NCI-H187 (cell line): ENCODE results near the gene WSB2.
"Not testable (repeated sequence)": the region's sequence is repeated elsewhere in the genome, so short reads cannot be mapped to it uniquely, and the experiment has no call there.

ENCODE experiments used
- DNase-seq, 2 experiments: peaks; one replicate each; lab custom pipeline; 2025; lab: John Stamatoyannopoulos, UW

The WSB2 gene

DNA sequence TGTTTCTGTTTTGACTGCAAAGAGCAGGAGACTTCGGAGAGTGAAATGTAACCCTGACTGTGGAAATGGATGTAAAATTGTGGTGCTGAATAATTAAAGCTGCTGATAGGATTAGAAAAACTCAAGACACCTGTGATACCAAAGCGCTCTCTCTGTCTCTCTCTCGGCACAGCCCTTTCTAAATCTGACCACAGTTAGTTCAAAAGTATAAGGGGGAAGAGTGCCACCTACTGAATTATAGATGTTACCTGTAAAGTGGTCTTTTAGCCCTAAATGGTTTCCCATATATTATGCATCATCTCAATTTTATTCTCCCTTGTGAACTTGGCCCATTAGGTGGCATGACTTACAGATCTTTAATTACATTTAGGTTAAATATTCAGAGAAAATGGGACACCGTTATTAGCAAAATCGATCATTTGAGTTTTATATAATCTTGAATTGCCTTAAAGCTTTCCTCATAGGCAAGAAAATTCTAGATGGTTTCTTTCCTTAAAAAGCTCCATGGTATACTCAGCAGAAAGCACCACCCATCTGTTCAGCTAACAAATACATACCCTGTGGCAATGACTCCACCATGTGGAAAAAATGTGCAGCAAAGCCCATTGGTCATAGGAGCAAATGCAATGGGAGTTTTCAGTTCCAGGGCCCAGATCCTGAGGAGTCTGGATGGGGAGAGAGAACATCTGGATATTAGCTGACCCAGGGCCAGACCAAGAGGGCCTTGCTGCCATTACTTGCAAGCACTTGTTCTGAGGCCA lies 26.4 kb downstream of the WSB2 start:
- no peak for DNase-seq

DNA sequence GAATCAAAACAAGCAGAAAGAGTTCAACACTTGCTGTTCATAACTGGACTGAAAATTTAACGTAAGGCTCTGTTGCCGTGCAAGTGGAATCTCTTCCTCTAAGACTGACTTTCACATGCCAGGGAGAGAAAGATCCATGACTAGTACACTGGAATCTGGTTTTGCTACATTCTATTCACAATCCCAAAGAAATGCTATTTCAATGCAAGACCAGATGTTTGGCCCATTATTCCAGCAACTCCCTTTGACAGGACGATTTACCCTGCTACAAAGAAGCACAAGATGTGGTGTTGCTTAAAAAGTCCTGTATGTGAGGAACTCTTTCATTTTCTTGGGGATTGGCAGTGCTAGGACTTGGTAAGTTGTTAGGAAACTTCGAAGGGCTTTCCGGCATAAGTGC lies 27.1 kb downstream of the WSB2 start:
- DNase-seq = no peak

DNA sequence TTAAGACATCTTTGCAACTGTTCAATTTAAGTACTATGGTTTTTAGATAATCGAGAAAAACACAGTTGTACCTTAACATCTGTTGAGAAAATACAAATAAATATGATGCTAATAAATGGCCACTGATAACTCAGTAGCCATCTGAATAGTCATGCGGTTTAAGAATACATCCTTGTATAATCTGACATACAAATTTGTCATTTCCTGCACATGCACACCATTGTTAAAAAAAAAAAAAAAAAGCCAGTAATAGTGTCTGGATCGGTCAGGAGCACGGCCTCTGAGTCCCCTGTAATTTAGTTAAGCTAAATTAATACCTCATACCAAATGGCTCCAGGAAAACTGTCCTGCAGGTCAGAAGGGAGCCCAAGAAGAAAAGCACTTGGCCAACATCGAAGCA lies 27.7 kb downstream of the WSB2 start:
- DNase-seq = no peak

DNA sequence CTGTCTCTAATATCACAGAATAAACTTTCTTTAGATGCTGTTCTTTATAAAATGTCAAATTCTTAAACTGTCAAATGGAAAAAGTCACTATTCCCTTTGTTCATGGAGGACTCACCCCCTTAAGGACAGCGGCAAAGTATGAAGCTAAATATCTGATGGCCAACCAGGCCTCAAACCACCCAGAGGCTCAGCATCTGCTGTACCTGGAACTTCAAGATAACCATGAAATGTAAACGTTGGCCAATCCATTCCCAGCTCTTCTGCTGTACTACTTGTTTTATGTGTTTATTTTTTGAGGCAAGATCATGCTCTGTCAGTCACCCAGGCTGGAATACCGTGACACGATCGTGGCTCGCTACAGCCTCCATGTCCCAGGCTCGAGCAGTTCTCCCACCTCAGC lies 28.8 kb downstream of the WSB2 start:
- DNase-seq = no peak

DNA sequence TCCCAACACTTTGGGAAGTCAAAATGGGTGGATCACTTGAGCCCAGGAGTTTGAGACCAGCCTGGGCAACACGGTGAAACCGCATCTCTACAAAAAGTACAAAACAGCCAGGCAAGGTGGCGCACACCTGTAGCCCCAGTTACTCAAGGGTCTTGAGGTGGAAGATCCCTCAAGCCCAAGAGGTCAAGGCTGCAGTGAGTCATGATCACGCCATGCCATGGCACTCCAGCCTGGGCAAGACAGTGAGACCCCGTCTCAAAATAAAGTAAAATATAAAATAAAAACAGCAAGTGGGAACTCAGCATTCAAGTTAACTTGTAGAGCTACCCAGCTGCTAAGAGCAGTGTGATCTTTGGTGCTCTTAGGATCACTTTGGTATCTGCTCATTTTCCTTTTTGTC lies 31.8 kb downstream of the WSB2 start:
- no peak for DNase-seq

DNA sequence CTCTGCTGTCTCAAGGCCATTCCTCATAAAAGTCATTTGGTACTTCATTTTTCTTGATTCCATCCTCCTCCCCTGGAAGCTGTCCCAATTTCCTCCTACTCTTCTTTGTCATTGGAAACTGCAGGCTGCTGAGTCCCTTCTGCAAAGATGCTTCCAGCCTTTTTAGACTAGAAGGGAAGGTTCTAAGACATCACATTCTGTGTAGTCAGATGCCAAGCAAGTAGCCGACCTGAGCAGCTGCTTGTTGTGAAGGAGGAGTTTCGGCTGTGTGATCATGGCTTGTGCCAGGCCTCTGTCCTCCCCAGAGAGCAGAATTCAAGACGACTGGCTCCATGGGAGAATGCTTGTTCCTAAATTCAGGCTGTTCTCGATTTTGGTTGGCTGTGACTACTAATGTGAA lies 35.8 kb downstream of the WSB2 start:
- no peak for DNase-seq

DNA sequence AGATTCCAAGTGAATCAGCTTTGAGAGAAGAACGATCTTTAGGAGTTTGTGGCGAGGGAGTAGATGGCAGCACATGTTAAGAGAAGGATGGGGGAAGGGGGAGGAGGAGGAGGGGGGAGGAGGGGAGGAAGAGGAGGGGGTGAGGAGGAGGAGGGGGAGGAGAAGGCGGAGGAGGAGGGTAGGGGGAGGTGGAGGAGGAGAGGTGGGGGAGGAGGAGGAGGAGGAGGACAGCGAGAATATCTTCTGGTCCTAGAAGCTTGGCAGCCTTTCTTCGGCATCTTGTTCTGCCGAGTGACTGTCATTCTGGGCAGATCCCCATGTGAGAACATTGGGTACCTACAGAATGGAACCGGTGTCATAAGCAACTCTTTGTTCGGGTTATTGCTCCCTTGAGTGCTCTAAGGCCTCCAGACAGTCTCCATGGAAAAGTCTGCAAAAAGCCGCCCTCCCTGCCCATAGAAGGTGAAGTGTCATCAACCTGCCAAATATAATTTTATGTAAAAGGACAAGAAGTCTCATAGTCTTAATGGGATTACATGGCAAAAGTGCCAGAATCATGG lies 37.6 kb downstream of the WSB2 start:
- peak; percentile 33 to 43 for DNase-seq

DNA sequence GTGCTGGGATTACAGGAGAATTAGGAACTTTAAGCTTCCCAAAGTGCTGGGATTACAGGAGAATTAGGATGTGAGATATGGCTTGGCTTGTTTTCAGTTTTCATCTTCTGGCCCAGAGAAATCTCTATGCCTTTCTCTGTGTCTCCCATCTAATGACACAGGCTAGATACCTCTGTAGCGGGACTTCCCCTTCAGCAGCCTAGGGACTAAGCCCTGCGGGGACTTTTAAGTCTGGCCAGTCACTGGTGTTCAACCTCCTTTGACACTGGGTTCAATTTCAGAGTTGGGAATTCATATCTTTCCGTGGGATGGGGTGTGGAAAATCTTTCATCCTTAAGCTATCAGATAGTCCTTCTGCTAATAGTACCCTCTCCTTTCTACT lies 38.3 kb downstream of the WSB2 start:
- no peak for DNase-seq

DNA sequence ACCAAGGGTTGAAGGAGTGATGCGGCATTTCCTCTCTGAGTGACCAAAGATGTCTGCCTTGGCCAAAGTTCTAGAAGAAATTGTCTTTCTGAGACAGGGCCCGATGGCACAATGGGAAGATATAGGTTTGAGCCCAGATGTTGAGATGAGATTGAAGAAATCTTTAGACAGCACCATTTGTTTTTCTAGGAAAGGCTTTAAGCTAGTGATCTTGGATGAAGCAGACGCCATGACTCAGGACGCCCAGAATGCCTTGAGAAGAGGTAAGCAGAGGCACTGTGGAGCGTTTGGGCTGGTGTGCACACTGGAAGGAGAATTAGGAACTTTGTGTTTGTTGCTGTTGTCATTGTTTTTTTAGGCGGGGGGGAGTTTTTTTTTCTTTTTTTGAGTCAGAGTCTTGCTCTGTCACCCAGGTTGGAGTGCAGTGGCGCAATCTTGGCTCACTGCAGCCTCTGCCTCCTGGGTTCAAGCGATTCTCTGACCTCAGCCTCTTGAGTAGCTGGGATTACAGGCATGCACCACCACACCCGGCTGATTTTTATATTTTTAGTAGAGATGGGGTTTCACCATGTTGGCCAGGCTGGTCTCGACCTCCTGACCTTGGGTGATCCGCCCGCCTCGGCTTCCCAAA lies 38.8 kb downstream of the WSB2 start:
- not testable (repeated sequence) for DNase-seq

DNA sequence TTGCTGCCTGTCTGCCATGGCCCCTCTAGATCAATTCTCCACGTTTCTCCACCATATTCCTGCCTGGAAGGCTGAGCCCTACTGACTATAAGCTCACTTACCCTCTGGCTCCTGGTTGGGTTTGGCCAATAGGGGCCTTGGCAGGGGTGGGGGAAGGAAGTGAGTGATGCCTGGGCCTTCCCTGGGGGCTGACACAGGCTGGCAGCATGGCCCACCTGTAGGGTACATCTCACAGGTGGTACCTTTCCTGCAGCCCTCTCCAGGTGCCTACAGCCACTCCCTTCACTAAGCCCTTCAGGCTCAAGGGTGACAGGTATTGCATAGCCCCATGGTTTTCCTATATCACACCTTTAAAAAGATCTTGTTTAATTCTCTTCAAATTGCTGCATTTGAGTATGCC lies 40.9 kb downstream of the WSB2 start:
- no peak for DNase-seq

DNA sequence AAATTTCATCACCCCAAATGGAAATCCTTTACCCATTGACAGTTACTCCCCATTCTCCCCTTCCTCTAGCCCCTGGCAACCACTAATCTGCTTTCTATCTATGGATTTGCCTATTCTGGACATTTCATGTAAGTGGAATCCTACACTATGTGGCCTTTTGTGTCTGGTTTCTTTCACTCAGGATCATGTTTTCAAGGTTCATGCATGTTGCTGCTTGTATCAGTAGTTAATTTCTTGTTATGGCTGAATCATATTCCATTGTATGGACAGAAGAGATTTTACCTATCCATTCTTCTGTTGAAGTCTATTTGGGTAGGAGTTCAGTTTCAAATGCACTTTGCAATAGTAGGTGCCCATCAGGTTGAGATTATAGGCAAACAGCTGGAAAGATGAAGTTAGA lies 43.1 kb downstream of the WSB2 start:
- no peak for DNase-seq

DNA sequence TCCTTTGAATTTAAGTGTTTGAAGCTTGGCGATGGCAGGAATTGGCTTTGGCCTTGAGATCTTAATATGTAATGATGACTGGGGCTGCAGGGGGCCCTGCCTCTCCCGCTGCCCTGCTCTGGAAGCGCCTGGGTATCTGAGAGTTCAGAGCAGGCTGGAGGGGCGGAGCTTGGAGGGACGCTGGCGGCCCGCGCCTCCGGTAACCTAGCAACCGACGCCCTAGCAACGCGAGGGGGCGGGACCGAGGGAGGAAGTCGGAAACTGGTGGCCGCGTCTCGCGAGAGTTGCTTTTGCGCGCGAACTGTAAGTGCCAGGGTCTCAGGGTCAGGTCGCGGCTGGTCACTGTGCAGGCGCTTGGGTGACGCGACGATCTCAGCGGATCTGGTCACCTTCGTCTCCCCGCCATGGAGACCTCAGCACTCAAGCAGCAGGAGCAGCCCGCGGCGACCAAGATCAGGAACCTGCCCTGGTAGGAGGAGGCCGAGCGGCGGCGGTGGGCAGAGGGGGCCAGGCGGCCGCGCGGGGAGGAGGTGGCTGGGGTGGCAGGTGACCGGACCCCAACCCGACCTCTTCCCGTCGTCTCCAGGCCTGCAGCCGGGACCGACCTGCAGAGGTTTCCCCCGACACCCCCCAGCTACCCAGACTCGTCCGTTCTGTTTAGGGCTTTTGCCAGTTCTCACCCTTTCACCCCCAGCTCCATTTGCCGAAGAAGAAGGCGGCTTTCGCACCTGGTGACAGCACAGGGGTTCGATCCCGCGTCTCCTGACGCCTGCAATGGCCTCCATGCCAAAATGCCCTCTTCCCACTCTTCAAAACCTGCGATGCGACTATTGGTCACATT lies 44.3 kb downstream of the WSB2 start, which contains the start of gene RFC5:
TSS of gene RFC5 (plus strand) at position 280 of the 841 bp plus-strand sequence. CDS start at position 405, 125 bp downstream.
- peak; percentile 92 to 99 for DNase-seq

DNA sequence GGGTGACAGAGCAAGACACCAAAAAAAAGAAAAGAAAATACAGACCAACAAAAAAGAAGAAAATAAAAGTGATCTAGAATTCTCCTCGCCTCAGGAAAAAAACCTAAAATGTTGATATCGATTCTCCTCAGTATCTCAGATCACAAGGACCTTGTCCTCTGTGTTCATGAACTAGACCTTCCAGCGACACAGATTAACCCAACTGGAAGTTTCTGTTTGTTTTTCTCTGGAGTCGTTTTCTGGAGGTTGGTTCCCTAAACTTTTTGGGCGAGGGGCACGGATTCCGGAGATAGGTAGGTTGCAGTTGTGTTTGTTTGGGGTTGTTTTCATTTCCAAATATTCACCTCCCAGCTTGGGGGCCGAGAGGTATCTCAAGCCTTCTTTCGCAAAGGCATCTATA lies 45.0 kb downstream of the WSB2 start:
- no peak for DNase-seq

DNA sequence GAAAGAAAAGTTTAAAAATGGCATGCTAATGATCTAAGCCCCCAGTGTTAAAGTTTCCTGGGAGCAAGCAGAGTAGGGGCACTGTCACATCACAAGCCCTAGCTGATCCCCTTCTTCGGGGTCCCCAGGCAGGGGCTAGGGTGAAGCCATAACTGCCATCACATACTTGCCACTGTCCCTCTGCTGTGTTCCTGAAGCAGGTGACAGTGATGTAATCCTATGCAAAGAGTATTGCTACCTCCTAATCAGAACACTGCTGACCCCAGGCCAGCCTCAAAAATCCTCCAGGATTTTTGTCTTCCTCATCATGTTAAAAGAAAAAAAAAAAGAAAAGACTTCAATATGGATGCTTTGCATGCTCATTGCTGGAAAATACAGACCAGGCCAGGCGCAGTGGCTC lies 45.7 kb downstream of the WSB2 start:
- no peak for DNase-seq

DNA sequence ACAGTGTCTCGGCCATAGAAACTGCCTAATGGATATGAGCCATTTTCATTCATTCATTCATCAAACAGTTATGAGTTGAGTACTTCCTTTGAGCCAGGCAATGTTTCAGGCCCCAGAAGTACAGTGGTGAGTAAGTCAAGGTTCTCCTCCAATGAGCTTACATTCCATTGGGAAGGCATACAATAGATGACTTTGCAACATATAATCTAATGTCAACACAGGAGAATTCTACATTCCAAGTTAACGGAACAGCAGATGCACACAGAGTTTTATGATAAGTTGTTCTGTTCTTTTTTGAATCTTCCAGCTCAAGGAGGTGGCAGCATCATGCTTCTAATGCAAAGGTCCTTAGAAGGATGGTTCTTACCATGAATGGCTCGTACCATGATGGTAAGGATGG lies 47.7 kb downstream of the WSB2 start:
- DNase-seq = no peak

DNA sequence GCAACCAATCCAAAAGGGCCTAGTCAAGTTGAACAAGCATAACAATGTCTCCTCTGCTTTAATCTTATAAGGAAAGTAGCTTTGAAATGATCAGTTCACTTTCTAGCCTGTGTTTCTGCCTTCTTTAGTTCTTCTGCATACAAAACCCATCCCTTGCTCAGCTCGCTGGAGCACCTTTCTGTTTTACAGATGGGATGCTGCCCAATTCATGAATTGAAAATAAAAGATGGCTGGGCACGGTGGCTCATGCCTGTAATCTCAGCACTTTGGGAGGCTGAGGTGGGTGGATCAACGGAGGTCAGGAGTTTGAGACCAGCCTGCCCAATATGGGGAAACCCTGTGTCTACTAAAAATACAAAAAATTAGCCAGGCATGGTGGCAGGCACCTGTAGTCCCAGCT lies 49.0 kb downstream of the WSB2 start:
- DNase-seq = no peak

DNA sequence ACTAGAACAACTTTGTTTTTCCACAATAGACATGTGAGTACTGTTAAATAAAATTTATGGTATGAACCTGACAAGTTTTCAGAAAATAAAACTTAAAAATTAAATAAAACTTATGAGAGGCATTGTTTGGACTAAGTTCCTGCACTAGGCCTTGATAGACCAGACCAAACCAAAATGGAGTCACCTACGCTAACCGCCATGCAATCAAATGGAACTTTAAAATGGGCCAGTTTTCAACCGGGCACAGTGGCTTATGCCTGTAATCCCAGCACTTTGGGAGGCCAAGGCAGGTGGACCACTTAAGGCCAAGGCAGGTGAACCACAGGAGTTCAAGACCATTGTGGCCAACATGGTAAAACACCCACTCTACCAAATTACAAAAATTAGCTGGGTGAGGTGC lies 49.6 kb downstream of the WSB2 start:
- DNase-seq = no peak

DNA sequence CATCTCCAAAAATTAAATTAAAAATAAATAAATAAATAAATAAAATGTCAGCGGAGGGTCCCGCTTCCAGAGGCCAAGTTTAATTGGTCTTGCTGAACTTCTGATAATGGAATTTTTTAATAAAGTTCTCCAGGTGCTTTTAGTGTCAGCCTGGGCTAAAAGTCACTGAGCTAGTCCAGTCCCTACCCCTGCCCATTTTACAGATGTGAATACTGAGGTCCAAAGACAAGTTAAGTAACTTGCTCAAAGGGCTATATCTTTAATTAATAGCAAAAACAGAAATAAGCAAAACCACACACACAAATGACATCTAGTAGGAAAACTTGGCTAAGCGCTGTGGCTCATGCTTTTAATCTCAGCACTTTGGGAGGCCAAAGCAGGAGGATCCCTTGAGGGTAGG lies 50.1 kb downstream of the WSB2 start:
- DNase-seq = no peak

DNA sequence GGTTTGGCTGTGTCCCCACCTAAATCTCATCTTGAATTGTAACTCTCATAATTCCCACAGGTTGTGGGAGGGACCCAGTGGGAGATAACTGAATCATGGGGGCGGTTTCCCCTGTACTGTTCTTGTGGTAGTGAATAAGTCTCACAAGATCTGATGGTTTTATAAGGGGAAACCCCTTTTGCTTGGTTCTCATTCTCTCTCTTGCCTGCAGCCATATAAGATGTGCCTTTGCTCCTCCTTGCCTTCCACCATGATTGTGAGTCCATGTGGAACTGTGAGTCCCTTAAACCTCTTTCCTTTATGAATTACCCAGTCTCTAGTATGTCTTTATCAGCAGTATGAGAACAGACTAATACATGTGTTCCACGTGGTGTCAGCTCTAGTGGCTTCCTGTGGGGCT lies 61.2 kb downstream of the WSB2 start:
- DNase-seq = not testable (repeated sequence)

DNA sequence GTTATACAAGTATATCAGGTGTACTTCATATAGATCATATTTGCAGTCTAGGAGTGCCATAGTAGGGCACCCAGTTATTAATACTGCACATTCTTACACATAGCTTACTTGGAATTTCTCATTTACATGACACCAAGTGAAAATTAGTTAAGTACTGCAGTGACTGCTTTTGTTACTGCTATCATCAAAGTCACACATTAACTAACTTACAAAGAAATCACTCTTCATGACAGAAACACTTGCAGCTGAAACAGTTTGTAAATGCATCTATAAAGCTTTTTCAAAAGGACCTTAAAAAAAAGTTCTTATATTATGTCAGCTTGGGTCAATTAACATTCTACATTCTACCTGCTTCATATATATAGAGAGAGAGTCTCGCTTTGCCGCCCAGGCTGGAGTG lies 62.3 kb downstream of the WSB2 start:
- no peak for DNase-seq

DNA sequence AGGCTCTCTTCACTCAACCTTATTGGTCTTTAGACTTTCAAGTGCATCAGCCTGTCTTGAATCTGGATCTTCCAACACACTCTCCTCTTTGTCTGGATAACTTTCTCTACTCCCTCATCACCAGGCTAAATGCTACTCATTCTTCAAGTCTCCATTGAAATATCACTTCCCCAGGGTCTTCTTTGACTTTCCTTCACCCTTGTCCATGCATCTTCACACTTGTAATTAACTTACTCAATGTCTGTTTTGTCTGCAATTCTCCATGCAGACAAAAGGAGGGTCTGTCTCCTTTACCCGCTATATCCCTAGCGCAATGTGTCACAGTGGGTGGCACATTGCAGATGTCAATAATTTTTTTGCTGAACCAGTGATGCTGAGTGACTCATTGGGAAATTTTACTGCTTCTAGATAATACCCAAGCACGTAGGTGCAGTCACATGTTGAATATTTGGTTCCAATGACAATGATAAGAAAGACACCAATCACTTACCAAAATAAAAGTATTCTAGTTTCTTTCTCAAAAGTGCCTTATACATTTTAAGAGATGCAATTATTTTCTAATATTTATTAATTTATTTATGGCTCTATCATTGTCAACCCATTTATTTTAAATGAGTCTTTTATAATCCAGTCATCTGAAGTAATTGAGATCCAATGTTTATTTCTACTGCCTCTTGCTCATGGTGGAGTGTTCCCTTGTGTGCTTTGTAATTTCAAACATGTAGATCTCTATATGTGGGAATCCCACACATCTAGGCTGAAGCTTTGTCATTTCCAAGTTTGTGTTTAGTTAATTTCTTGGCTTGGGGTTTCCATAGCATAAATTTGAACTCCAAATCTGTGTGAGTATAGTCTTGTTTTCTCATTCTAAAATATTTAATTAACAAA lies 66.2 kb downstream of the WSB2 start:
- no peak for DNase-seq
